Activated T-cell treated with anti-CD3 and anti-CD28 coated beads for 24 hours (primary cell): ENCODE results near the gene KIAA1217.
"Not testable (repeated sequence)": the region's sequence is repeated elsewhere in the genome, so short reads cannot be mapped to it uniquely, and the experiment has no call there.

ENCODE experiments used
- DNase-seq: peaks from one replicate; pipeline ENCODE4 v3.0.0-alpha.2; 2020; ENCODE audit warnings: low read depth

Gene KIAA1217

DNA sequence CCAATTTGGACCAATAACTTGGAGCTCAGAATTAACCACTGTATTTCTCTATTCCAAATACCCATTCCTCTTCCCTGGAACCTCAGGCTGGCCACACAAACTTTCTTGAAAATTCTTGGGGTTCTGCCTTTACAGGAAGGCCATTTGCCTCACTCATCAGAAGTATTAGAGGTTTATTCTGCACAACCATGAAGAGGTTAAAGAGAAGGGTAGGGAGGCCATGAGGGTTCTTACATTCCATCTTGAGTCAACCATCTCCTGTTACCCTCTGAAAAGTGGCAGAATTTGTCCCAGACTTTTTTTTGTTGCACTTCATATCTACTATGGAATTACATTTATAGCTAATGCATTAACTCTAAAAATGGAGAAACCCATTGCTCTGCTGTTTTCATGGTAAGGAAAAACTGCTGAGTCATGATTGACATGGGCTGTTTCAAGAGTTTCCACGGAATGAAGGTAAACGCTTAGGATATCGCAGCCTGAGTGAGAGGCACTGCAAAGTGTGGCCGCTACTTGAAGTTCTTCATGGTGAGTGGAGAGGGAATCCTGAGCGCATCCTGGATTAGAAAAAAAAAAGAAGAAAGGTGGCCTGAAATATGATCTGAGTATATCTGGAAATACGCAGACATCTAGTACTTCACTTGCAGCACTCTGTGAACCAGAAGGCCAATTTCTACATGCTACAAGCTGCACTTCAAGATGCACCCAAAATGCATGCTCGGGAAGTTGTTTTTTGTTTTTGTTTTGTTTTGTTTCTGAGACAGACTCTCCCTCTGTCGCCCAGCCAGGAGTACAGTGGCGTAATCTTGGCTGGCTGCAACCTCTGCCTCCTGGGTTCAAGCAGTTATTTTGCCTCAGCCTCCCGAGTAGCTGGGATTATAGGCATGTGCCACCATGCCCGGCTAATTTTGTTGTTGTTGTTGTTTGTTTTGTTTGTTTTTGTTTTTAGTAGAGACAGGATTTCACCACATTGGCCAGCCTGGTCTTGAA, 83.7 kb downstream of the KIAA1217 start:
- no peak for DNase-seq

DNA sequence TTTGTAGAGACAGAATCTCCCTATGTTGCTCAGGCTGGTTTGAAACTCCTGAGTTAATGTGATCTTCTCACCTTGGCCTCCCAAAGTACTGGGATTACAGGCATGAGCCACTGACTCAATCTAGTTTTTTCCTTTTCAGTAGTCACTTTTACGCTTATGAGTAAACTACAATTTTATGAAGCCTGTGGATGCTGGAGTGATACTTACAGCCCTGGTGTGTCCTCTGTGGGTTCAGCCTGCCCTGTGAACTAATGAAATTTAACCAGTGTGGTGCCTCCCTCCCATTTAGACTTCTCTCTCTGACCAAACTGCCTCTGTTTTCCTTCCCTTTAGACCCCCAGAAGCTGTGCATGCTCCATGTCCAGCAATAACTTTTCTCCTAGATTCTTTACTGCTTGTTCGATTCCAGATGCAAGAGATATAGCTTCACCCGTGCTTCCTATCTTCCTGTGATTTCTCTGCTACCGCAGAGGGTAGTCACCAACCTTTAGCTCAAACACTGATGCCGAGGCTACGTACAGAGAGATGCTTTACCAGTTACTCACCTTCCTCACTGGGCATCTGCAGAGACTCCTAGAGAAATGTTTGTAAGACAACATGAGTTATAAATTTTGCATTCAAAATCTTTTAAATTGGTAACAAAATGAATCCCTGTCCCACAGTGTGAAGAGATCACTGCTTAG, 90.8 kb downstream of the KIAA1217 start:
- no peak for DNase-seq

DNA sequence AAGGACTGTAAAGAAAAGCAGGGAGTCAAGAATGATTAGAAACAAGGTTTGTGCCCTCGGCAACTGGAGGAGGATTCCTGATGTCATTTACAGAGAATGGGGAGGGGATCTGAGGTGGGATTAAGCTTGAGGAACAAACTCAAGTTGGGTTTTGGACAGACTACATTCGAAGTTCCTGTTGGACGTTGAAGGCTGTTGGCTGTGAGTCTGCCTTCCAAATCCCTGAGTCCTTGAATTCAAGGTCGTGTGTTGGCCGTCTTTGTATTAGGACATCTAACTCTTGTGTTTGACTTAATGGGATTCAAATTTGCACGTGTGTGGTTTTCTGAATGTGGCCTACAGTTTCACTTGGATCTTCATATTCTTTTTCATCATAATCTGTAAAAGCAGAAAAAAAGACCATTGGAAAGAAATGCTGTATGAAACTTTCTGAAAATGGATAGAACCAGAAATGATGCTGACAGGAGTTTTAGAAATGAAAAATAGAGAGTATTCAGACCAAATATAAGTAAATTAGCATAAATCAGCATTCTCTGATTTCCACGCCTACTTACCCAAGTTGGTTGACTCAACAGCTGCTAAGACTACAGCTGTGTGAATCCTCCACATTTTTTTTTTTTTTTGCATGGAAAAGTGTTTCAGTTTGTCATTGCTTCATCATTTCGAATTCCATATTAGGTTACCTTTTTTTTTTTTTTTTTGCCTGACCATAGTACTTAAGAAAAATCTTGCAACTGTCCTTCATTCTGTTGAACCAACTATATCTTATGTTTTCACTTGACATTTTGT, 94.8 kb downstream of the KIAA1217 start:
- DNase-seq, result no peak

DNA sequence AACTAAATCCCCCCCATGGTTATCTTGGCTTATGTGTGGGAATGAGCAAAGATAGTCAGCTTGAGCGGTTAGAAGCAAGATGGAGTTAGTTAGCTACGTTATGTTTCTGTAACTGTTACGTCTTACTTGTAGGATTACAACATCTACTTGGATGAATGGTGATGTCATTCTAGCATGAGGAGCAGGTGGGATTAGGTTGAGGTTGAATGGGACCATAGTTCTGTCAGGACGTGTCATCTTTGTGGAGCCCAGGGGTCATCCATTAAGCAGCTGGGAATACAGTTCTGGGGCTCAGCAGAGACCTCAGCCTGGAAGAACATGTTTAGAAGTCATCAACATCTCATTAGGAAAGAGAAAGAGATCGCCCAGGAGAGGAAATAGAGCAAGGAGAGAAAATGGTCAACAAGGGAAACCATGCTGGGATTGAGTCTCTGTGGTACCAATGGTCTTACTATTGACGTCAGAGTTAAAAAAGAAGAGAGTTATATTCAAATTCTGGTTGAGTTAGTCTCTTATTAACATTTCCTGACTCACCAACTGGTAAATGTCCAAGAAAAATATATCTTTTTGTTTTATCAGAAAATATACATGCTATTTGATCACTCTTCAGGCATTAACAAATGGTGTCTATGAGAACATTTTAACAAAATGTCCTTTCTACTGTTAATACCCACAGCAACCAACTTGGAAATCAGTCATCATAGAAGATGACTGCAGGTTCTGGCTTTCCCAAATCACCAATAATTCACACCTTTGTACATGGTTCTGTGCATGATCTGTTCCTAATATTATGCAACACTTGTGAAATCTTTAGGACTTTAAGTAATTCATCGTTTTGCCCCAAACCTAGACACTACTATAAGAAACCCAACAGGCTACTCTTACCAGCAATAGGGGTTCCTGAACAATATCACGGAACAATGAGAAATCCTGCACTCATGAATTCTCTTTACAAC, 96.9 kb downstream of the KIAA1217 start:
- DNase-seq, result no peak

DNA sequence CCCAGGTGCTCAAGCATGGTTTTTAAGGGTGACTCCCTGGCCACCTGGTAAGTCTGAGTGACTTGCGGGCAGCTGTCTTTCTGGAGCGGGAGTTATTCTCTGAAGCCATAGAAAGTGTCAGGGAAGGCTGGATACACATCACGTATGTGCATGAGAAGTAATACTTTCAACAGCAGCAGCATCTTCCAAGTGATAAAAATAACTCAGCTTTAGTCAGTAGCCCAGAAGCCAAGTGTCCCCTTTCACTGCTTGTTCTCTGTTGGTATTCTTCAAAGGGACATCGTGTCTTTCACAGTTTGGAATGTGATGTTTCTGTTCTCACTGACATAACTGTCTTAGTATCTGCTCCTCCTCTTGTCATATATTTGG, 97.6 kb downstream of the KIAA1217 start:
- DNase-seq, result no peak

DNA sequence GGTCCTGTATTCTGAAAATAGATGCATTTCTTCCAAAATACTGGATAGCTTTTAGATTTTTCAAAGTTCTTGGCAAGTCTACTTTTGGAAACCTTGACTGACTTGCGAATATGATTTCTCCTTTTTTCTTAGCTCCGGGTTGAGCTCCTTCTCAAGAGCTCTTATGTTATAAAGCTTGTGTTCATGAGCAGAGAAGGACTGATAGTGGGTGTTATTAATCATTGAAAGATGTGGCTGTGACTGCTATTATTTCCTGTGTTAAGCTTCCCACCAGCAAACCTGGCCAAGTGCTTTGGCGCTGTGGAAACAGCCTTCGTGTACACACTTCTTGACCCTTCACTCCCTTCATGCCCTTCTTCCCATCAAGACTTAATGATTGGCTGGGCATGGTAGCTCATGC, 98.2 kb downstream of the KIAA1217 start:
- no peak for DNase-seq

DNA sequence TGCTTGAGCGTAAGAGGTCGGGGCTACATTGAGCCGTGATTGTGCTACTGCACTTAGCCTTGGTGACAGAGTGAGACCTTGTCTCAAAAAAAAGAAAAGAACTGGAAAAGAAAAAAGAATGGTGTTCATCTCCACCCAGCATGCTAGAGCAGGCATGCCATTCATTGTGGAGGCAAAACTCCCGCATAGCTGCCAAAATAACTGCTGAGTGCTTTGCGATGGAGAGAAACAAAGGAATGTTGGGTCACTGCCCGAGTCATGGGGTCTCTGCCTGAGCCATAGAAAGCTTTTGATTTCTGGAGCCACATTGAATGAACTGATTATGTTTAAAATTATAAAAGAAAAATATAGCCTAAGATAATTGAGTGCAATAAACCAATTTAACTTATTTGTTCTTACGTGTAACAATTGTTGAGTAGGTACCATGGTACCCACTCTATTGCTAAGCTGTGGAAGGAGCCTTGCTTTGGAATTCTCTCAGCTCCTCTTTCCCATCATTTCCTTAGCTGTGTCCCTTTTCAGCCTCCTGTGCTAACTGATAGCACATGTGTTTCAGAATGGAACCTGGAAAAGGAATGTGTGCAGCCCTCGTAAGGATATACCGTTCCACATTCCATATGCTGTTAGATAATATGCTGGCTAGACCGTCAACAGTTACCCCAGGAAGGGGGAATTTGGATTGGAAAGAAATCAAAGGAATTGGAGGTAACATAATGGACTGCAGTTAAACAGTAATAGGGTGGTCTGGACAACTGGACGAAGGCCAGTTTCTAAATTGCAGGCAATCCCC, 99.0 kb downstream of the KIAA1217 start:
- DNase-seq, result no peak

DNA sequence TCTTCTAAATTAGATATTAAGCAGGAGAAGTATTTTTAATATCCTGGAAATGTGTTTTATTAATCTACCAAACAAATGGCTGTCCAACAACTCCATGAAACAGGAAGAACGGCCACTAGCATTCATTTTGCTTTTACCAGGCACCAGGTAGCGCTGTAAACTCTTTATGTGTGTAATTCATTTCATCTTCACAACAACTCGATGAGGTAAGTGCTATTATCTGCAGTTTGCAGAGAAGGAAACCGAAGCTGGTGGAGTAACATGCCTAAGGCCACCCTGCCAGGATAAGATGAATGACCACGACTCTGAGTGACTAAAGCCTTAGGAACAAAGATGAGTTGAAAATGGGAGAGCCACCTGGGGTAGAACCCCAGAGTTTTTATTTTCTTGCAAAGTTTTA, 101.2 kb downstream of the KIAA1217 start:
- DNase-seq, result no peak

DNA sequence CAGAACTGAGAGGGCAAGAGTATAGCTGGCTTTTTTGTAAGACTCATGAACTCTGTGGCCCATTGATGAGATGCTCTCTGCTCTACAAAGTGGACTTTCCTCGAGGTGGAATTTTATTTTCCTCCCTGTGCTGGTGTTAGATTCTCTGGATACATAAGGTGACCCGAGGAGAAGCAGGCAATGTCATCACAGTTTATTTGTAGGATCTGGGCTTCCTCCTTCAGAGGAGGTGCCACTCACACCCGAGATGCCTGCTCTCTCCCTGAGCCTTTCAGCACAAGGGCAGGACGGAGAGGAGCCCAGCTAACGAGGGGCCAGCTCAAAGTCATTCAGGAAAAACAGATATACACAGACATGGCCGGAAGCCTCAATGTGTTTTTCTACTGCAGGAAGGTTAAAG, 103.0 kb downstream of the KIAA1217 start:
- DNase-seq, result no peak

DNA sequence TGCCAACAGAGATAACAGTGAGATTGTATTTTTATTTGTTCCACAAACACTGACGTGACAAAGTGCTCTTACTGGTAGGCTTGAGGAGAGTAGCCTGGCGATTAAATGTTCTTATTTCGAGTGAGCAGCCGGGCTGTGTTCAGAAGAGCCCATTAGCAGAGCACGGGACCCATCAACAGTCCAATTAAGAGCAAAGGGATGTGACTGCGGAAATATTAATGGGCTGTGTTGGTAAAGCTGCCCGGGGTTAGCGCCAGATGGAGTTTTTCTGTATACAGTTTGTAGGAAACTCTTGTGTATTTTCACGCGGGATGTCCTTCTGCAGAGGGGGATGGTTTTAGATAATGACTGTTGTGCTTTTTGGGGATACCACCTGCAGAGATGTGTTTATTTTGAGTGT, 104.3 kb downstream of the KIAA1217 start:
- no peak for DNase-seq

DNA sequence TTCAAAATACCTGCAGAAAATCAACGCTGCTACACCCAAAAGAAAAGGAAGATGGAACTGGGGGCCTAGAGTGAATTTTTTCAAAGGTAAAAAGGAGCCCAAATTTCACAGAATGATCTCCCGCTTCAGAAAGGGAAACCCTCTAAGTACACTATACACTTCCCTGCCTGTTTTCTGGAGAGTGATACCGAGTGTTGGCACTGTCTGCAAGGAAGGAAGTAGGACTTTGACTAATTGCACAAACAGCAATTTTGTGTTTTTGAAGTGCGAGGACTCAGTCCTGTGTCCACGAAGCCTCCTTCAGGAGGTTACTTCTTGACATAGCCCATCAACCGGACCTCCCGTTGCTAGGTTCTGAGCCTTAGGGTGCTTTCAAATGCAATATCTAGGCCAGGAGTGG, 106.3 kb downstream of the KIAA1217 start:
- DNase-seq, result no peak

DNA sequence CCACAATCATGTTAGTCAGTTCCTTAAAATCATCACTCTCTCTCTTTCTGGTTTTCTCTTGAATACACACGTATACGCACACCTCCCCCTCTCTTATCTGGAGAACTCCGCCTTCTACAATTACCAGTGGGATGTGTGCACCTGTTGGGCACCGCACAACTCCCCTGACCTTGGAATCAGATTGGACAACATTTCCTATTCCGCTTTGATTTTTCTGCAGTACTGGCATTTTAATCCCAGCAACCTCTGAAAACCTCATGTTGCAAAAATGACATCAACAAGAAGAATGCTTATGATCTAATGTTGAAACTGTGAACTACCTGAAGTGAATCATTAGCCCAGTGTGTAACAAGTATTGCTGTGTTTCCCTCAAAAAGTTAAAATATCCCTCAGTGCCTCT, 109.6 kb downstream of the KIAA1217 start:
- no peak for DNase-seq

DNA sequence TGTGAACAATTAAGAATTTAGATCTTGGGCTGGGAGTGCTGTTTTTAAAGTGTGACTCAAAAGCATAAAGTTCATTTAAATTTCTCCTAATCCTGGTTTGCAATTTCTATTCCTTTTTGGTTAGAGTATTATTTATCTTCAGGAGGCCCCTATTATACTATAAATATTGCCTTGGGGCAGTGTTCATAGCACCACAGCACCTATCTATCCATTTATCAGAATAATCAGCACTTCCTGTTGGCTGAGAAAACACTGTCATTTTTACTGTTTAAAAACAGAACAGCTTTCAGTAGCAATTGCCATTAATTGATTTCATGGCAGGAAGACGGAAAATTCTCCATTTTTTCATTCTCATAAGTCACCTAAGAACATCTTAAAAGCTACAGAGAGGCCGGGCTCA, 111.4 kb downstream of the KIAA1217 start:
- no peak for DNase-seq

DNA sequence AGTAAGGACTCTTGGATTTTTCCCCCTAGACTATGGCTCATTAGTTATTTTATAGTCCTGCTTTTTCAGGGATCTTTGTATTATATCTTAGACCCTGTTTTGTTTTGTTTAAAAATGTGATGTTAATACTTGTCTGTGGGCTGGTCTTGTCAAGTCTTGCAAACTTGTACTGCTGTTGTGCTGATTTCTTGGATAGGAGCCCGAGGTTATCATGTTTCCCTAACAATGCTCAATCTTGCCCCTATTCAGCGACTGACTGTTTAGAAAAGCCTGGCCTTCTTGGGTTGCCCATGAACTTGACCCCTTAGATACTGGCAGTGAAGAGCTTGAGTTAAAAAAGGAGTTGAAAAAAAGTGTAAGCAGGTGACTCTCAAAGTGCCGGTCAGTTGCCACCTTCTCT, 115.7 kb downstream of the KIAA1217 start:
- no peak for DNase-seq

DNA sequence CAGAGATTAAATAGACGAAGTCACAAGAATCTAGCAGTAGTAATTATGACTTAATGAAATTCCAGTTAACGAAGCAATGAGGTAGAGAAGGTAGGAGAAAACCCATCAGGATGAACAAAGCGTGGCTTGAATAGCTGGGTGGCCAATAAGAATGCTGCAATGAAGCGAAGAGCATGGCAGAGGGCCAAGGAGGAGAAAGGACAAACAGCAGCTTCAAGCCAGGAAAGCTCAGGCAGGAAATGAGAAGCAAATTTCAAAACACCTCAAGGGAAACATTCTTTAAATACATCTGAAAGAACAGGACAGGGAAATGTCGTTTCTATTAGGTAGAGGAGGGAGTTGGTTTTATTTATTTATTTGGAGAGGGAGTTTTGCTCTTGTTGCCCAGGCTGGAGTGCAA, 122.5 kb downstream of the KIAA1217 start:
- DNase-seq, result no peak

DNA sequence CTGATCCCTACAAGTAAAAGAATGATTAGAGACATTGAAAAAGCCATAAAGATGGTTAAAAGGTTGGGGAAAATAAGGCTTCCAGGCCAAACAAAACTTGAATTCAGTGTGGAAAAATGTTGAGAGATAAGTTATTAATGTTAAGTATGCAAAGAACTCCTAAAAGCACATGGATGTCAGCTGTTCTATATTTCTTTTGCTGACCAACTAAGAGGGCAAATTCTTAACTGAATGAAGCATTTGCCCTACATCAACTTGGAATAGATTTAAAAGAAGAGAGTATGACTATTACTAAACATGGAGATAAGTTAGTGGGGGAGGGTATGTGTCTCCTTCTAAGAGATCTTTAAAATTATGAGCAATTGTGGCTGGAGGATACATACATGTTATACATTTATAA, 124.8 kb downstream of the KIAA1217 start:
- no peak for DNase-seq

DNA sequence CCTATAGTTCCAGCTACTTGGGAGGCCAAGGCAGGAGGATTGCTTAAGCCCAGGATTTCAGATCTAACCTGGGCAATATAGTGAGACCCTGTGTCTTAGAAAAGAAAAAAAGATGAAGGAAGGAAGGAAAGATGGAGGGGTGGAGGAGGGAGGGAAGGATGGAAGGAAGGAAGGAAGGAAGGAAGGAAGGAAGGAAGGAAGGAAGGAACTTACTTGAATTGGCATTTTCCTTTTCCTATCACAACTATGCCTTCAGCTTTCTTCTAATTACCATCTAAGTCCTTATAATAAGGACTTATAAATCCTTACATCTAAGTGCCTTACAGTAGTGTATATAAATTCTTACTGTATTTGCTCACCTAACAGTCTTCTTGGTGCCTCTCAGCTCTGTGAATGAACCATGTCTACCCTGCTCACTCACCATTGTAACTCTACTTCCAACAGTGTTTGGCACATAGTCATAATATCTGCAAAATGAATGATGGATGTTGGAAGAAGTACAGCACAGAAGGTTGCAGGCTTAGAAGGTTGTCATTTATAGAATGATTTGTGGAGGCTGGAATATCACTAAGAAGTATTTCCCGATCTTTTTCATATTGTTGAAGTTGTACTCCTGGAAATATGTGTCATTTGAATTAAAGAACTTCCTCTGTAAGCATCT, 125.5 kb downstream of the KIAA1217 start:
- no peak for DNase-seq

DNA sequence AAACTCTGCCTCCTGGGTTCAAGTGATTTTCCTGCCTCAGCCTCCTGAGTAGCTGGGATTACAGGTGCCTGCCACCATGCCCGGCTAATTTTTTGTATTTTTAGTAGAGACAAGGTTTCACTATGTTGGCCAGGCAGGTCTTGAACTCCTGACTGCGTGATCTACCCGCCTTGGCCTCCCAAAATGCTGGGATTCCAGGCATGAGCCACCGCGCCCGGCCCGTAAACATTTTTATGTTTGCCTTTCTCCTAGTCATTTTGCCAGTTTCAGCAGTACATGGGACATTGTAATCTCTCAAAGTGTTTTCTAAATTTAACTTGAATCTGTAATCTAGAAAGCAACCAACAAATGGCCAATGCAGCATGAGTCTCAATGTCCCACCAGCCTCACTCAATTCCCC, 128.8 kb downstream of the KIAA1217 start:
- not testable (repeated sequence) for DNase-seq

DNA sequence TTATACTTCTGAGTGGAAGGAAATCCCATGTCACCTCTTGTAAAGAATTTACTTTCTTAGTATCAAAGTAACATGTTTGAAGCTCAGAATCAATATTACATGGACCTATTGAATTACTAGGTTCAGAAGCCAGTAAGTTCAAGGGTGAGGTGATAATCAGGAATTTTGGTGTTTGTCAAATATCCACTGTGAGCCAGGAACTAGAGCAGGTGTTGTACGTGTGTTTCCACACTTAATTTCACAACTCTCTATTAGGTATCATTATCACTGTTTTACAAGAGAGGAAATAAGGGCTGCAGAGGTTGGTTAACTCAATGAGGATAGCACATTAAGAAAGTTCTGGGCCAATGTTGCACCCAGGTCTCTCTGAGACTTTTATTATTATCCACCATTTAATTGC, 130.4 kb downstream of the KIAA1217 start:
- DNase-seq, result no peak

DNA sequence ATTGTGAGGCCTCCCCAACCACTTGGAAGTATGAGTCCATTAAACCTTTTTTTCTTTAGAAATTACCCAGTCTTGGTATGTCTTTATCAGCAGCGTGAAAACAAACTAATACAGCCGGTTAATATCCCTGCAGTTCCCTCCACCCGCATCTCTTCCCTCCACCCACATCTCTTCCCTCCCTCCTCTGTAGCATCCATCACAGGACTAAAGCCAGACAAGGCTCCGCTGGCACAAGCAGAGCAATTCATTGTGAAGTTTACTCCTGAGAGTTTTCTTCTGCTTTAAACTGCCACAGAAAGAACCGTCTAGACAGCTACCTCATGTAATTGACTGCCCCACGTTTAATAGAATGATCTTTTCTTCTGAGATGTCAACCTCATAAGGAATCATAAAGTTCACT, 131.5 kb downstream of the KIAA1217 start:
- DNase-seq, result no peak
